ENCODE results near the gene FLAD1.

The FLAD1 gene

DNA sequence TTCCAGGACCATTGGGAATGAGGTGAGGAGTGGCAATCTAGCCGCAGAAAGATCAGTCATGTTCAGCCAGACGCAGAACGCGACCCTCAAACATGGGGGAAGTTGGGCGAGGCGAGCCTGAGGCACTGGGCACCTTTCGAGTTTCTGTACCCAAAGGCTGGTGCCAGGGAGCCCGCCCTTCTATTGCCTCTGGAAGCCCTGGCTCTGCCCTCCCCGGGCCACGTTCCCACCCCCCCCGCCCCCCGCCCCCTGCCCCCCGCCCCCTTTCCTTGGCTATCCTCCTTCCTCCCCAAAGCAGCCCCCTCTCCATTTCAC is 17.2 kb downstream of the FLAD1 start:
- H3K4me3 ChIP-seq (ENCODE audit: low read depth, low read length), result peak overlapping the region; percentile 73
- TF ChIP-seq, protein P1, sequence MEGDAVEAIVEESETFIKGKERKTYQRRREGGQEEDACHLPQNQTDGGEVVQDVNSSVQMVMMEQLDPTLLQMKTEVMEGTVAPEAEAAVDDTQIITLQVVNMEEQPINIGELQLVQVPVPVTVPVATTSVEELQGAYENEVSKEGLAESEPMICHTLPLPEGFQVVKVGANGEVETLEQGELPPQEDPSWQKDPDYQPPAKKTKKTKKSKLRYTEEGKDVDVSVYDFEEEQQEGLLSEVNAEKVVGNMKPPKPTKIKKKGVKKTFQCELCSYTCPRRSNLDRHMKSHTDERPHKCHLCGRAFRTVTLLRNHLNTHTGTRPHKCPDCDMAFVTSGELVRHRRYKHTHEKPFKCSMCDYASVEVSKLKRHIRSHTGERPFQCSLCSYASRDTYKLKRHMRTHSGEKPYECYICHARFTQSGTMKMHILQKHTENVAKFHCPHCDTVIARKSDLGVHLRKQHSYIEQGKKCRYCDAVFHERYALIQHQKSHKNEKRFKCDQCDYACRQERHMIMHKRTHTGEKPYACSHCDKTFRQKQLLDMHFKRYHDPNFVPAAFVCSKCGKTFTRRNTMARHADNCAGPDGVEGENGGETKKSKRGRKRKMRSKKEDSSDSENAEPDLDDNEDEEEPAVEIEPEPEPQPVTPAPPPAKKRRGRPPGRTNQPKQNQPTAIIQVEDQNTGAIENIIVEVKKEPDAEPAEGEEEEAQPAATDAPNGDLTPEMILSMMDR (IDR thresholded peaks at IDR 0.05; ENCODE audit: low read depth, low read length, missing control alignments), result no peak
- DNase-seq (ENCODE audit: low read depth), result no peak

GRCh38 chr1:155000726-155001424 is 17.7 kb downstream of the FLAD1 start:
- DNase-seq (ENCODE audit: low read depth), result no peak
- TF ChIP-seq, protein P1 (IDR thresholded peaks at IDR 0.05; ENCODE audit: low read depth, low read length, missing control alignments), result peak; percentile 7
- H3K4me3 ChIP-seq (ENCODE audit: low read depth, low read length), result peak overlapping the region; percentile 73

- no peak for DNase-seq (ENCODE audit: low read depth)
- TF ChIP-seq, protein P1 (IDR thresholded peaks at IDR 0.05; ENCODE audit: low read depth, low read length, missing control alignments), result no peak
- peak overlapping the region; percentile 73 for H3K4me3 ChIP-seq (ENCODE audit: low read depth, low read length)
These were observed 18.2 kb downstream of the FLAD1 start for GRCh38 chr1:155001425-155001674.

GRCh38 chr1:155001675-155002463 is 18.7 kb downstream of the FLAD1 start:
- TF ChIP-seq, protein P1 (IDR thresholded peaks at IDR 0.05; ENCODE audit: low read depth, low read length, missing control alignments), result peak; percentile 29
- DNase-seq (ENCODE audit: low read depth), result peak; percentile 96
- peak overlapping the region; percentile 73 for H3K4me3 ChIP-seq (ENCODE audit: low read depth, low read length)

DNA sequence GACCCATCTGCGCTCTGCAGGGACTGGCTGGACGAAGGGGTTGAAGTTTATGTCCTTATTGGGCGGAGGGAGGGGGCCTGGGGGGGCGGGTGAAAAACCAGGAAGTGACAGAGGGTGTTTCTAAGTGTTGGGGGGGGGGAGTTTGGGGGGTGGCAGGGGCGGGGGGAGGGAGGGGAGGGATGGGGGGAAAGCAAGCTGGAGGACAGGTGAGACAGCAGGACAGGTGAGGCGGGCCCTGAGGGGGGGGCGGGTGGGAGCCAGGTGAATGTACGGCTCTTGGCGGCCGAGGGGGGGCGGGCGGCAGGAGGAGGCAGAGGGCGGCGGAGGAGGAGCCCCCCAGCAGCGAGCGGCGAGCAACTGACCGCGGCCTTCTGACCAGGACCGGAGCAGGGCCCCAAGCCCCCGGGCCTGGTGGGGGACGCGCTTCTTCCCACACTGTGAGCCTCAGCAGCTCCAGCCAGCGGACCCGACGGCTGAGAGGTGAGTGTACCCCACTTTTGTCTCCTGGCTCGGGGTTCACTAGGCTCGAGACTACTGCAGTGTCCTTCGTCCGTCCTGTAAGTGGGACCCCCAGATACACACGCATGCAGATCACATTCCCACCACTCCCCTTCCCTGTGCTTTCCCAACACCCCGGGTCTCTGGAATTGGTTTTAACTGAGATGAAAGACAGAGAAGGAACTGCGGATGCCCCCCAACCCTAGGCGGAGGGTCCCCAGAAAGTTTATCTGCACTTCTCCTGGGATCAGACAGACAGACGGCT is 19.5 kb downstream of the FLAD1 start, which contains the start of gene ZBTB7B:
Gene ZBTB7B (plus strand): TSS at position 339 of the 763 bp plus-strand sequence. CDS start 11,859 bp downstream, outside the sequence.
- TF ChIP-seq, protein P1 (IDR thresholded peaks at IDR 0.05; ENCODE audit: low read depth, low read length, missing control alignments), result no peak
- no peak for DNase-seq (ENCODE audit: low read depth)
- H3K4me3 ChIP-seq (ENCODE audit: low read depth, low read length), result peak within 1 kb of the TSS; percentile 91

DNA sequence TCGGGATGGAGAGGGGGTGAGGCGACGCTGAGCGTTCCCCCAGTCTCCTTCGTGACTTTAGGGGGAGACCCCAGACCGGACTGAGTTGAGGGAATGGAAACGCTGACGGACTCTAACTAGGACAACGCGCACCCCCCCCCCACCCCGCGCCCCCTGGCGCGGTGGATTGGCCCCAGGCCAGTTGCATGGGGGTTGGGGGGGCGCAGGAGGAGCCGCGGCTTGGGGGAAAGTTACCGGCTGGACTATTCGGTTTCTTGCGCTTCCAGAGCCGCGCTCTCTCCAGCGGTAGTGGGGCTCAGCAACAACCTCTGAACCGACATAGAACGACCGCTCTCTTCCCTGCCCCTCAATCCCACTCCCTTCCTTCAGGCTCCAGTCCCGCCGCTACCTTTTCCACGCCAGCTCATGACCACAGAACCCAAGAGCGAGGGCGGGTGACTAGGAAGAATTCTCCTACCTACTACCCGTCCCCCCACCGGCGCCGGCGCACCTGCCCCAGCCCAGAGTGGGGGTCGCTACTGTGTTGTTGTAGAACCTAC is 20.2 kb downstream of the FLAD1 start:
- peak overlapping the region; percentile 91 for H3K4me3 ChIP-seq (ENCODE audit: low read depth, low read length)
- TF ChIP-seq, protein P1 (IDR thresholded peaks at IDR 0.05; ENCODE audit: low read depth, low read length, missing control alignments), result no peak
- no peak for DNase-seq (ENCODE audit: low read depth)
